Chondrocyte (in vitro differentiated cells): ENCODE results near the gene ATP6V0E2. TPM values are rescaled to one million over a fixed set of nuclear protein-coding genes. Genes with fewer than 3 reads are reported as not detected.
"Not testable (repeated sequence)": the region's sequence is repeated elsewhere in the genome, so short reads cannot be mapped to it uniquely, and the experiment has no call there.

ENCODE experiments used
- DNase-seq: peaks from one replicate; pipeline ENCODE4 v3.0.0; 2021; ENCODE audit warnings: mixed read lengths, low spot score
- H3K27ac Mint-ChIP-seq: one replicate; pipeline ENCODE4 v1.8.0; 2021; ENCODE audit warnings: mild to moderate bottlenecking, moderate library complexity, mixed read lengths; ENCODE audit not compliant: unreplicated experiment
- H3K27me3 Mint-ChIP-seq: 2 replicates; pipeline ENCODE4 v1.8.0; 2021; ENCODE audit warnings: low read depth, mixed read lengths
- H3K36me3 Mint-ChIP-seq: 2 replicates; pipeline ENCODE4 v1.8.0; 2021; ENCODE audit warnings: low read depth, mixed read lengths
- H3K4me1 Mint-ChIP-seq: 2 replicates; pipeline ENCODE4 v1.8.0; 2021; ENCODE audit warnings: low read depth, mild to moderate bottlenecking, mixed read lengths
- H3K4me3 Mint-ChIP-seq: one replicate; pipeline ENCODE4 v1.8.0; 2021; ENCODE audit warnings: mild to moderate bottlenecking, moderate library complexity, mixed read lengths; ENCODE audit not compliant: unreplicated experiment
- H3K9me3 Mint-ChIP-seq: 2 replicates; pipeline ENCODE4 v1.8.0; 2021; ENCODE audit warnings: low read depth, mixed read lengths
- total RNA-seq: library from RNA; stranded (reverse); gene quantifications from 3 replicates; pipeline ENCODE4 v1.2.1, GENCODE V29; 2021
- TF ChIP-seq, protein P1 (sequence below): fragments of 200-600 bp; sonication (generic); IDR thresholded peaks from 2 replicates; pipeline ENCODE4 v1.5.0; 2021; ENCODE audit warnings: antibody characterized with exemption, mild to moderate bottlenecking, moderate library complexity

The ATP6V0E2 gene
- total RNA-seq, 1 donor from 2014 or later: 24.8 TPM

DNA sequence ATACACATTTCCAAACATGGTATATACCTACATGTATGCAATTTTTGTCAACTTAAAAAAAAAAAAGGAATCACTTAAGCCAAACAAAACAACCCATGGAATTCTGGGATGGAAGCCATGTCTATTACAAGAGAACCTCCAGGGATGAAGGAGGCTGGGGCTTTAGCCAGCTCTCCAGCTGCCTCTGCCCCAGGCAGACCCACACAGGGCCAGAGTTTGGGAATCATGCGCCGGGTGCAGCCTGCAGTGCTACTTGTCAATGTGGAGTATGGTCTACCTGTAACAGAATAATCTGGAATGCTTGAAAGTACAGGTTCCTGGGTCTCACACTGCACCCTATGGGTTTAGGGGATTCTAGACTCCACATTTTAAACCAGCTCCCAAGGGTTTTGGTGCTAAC, 10.8 kb downstream of the ATP6V0E2 start:
- H3K27ac Mint-ChIP-seq: no peak overlapping the region
- peaks cover 35% of the 10 kb centered on the region for H3K4me1 Mint-ChIP-seq
- H3K36me3 Mint-ChIP-seq: no peaks in the 10 kb centered on the region
- no peak overlapping the region for H3K4me3 Mint-ChIP-seq
- DNase-seq: no peak
- no peaks in the 10 kb centered on the region for H3K27me3 Mint-ChIP-seq
- TF ChIP-seq, protein P1, sequence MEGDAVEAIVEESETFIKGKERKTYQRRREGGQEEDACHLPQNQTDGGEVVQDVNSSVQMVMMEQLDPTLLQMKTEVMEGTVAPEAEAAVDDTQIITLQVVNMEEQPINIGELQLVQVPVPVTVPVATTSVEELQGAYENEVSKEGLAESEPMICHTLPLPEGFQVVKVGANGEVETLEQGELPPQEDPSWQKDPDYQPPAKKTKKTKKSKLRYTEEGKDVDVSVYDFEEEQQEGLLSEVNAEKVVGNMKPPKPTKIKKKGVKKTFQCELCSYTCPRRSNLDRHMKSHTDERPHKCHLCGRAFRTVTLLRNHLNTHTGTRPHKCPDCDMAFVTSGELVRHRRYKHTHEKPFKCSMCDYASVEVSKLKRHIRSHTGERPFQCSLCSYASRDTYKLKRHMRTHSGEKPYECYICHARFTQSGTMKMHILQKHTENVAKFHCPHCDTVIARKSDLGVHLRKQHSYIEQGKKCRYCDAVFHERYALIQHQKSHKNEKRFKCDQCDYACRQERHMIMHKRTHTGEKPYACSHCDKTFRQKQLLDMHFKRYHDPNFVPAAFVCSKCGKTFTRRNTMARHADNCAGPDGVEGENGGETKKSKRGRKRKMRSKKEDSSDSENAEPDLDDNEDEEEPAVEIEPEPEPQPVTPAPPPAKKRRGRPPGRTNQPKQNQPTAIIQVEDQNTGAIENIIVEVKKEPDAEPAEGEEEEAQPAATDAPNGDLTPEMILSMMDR: no peak
- no peaks in the 10 kb centered on the region for H3K9me3 Mint-ChIP-seq

GRCh38 chr7:149885191-149886017, 11.6 kb downstream of the ATP6V0E2 start:
- TF ChIP-seq, protein P1: no peak
- Mint-ChIP-seq H3K27ac (peak overlapping the region; percentile 32), H3K4me1 (peaks cover 35% of the 10 kb centered on the region), H3K36me3 (no peaks in the 10 kb centered on the region), H3K9me3 (no peaks in the 10 kb centered on the region), H3K4me3 (no peak overlapping the region), H3K27me3 (no peaks in the 10 kb centered on the region)
- no peak for DNase-seq

DNA sequence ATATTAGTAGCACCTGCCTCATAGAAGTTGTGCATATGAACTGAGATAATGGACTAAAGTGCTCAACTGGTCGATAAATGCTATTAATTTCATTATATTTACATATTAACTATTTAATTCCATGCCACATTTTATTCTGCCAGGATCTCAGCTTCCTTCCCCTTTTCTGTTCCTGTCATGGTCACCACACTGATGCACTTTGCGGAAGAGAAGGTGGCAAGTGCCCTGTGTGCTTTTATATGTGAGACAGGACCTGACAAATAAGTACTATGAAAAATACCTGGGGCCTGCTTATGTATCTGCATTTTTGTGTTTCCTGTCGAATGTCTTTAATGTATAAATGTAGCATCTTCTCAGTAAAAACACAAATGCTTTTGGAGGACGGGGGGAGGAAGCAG, 12.2 kb downstream of the ATP6V0E2 start:
- Mint-ChIP-seq H3K36me3 (no peaks in the 10 kb centered on the region), H3K4me1 (peaks cover 35% of the 10 kb centered on the region), H3K27me3 (no peaks in the 10 kb centered on the region), H3K27ac (no peak overlapping the region), H3K4me3 (no peak overlapping the region), H3K9me3 (no peaks in the 10 kb centered on the region)
- DNase-seq: no peak
- TF ChIP-seq, protein P1: no peak

- TF ChIP-seq, protein P1: no peak
- Mint-ChIP-seq H3K27me3 (no peaks in the 10 kb centered on the region), H3K4me3 (no peak overlapping the region), H3K4me1 (peaks cover 35% of the 10 kb centered on the region), H3K36me3 (no peaks in the 10 kb centered on the region), H3K9me3 (no peaks in the 10 kb centered on the region), H3K27ac (no peak overlapping the region)
- no peak for DNase-seq
Measured at GRCh38 chr7:149887311-149887710, 13.5 kb downstream of the ATP6V0E2 start.

DNA sequence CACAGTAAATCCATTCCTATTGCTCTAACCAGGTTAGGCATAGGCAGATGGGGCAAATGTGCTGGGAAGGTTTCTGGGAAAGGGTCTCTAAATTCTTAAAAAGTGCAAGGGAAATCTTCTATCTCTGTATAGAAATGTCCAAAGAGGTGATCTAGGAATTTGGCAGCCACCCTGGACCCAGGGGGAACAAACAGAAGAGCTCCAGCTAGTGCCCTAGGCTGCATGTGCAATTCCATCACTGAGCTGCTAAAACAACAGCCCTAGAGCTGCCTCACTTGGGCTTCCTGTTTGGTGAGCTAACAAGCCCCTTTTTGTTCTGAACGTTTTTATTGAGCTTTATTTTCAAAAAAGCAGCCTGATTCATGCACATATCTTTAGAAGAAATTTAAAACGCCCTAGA, 16.9 kb downstream of the ATP6V0E2 start:
- H3K36me3 Mint-ChIP-seq, H3K27me3 Mint-ChIP-seq, H3K9me3 Mint-ChIP-seq, H3K4me3 Mint-ChIP-seq, H3K27ac Mint-ChIP-seq, DNase-seq, H3K4me1 Mint-ChIP-seq: not testable (repeated sequence)

DNA sequence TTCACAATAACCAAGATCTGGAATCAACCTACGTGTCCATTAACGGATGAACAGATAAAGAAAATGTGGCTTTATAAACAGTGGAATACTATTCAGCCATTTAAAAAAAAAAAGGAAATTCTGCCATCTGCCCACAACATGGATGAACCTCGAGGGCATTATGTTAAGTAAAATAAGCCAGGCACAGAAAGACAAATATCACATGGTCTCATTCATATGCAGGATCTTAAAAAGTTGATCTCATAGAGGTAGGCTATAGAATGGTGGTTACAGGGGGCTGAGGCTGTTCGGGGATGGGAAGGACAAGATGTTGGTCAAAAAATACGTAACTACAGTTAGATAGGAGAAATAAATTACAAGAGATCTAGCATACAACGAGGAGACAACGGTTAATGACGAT, 21.2 kb downstream of the ATP6V0E2 start:
- H3K27me3 Mint-ChIP-seq, H3K4me1 Mint-ChIP-seq, H3K36me3 Mint-ChIP-seq, DNase-seq, H3K4me3 Mint-ChIP-seq, H3K9me3 Mint-ChIP-seq, H3K27ac Mint-ChIP-seq: not testable (repeated sequence)

DNA sequence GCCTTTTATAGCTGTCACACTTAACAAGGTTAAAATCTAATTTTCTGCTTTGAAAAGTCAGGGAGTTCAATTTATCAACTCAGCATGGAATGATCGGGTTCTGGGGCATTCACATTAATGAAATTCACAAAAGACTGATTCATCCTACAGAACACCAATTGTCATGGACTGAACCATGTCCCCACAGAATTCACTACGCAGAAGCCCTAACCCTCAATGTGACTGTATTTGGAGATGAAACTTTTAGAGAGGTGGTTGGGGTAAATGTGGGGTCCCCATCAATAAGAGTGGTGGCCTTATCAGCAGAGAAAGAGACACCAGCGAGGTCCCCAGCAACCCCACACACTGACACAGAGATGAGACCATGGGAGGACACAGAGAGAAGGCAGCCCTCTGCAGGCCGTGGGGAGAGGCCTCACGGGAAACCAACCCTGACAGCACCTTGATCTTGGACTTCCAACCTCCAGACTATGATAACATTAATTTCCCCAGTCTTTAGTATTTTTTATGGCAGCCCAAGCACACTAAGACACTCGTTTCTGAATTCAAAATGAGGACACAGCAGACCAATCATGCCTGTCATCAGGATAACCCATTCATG, 34.1 kb downstream of the ATP6V0E2 start:
- H3K27ac Mint-ChIP-seq, H3K4me3 Mint-ChIP-seq, DNase-seq, H3K27me3 Mint-ChIP-seq, H3K36me3 Mint-ChIP-seq, H3K9me3 Mint-ChIP-seq: not testable (repeated sequence)
- H3K4me1 Mint-ChIP-seq: peaks cover 18% of the 10 kb centered on the region

- not testable (repeated sequence) for H3K27me3 Mint-ChIP-seq, H3K9me3 Mint-ChIP-seq, DNase-seq, H3K27ac Mint-ChIP-seq, H3K36me3 Mint-ChIP-seq, H3K4me3 Mint-ChIP-seq
- peaks cover 21% of the 10 kb centered on the region for H3K4me1 Mint-ChIP-seq
Measured at GRCh38 chr7:149910219-149910618, 36.5 kb downstream of the ATP6V0E2 start.

- not testable (repeated sequence) for DNase-seq, H3K9me3 Mint-ChIP-seq, H3K36me3 Mint-ChIP-seq, H3K27me3 Mint-ChIP-seq, H3K4me3 Mint-ChIP-seq
- Mint-ChIP-seq H3K27ac (peak overlapping the region; percentile 22), H3K4me1 (peaks cover 17% of the 10 kb centered on the region)
Measured at GRCh38 chr7:149912126-149912525, 38.4 kb downstream of the ATP6V0E2 start.
